ENCODE measurements around the gene PAX3. TPM values are rescaled to one million over a fixed set of nuclear protein-coding genes. Genes with fewer than 3 reads are reported as not detected.

PAX3 gene
- total RNA-seq, 1 experiment from 2014 or later = not detected

DNA sequence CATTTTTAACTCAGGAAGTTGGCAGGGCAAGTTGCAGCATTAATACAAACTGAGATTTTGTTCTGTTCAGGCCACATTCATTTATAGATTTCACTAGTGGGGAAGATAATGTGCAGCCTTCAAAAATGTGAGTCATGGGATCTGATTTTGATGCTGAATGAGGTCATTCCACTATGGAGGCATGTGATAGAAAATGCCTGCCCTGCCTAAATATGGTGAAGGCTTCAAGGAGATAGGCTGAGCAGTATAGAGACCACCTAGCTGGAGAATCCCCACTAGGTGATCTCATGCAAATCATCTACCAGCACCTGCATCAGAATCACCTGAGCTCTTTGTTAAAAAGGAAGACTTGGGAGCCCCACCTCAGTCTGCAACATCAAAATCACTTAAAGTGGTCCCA lies 43.7 kb downstream of the PAX3 start:
- Histone ChIP-seq H3K27ac (no peak overlapping the region), H3K27me3 (ENCODE audit: insufficient read depth, low read depth) (peaks cover 37% of the 10 kb centered on the region), H3F3A (ENCODE audit: insufficient read depth, low read depth) (no peaks in the 10 kb centered on the region), H3K4me2 (no peak overlapping the region), H3K36me3 (ENCODE audit: low read depth) (no peaks in the 10 kb centered on the region), H3K4me3 (no peak overlapping the region), H3K79me2 (ENCODE audit: low read depth) (no peaks in the 10 kb centered on the region), H3K9me2 (ENCODE audit: insufficient read depth) (no peaks in the 10 kb centered on the region), H3K9me3 (ENCODE audit: insufficient read depth, low read depth) (no peaks in the 10 kb centered on the region), H2AFZ (no peak overlapping the region), H3K4me1 (replicated peaks; ENCODE audit: insufficient read depth) (no peaks in the 10 kb centered on the region), H4K20me1 (ENCODE audit: insufficient read depth) (no peaks in the 10 kb centered on the region)
- CTCF ChIA-PET = interaction anchor here (0.6 kb wide), 1 partner anchor 361 kb away, joined by 5 read pairs; no protein-coding TSS in a partner anchor
- POLR2A ChIA-PET (ENCODE audit: unreplicated experiment) = no interaction called here
- BruUV-seq (replicated peaks) = no TSS peak
- intact Hi-C loops (cut with micrococcal nuclease; ENCODE audit: unreplicated experiment) = no loop called here
- TF ChIP-seq, protein P1, sequence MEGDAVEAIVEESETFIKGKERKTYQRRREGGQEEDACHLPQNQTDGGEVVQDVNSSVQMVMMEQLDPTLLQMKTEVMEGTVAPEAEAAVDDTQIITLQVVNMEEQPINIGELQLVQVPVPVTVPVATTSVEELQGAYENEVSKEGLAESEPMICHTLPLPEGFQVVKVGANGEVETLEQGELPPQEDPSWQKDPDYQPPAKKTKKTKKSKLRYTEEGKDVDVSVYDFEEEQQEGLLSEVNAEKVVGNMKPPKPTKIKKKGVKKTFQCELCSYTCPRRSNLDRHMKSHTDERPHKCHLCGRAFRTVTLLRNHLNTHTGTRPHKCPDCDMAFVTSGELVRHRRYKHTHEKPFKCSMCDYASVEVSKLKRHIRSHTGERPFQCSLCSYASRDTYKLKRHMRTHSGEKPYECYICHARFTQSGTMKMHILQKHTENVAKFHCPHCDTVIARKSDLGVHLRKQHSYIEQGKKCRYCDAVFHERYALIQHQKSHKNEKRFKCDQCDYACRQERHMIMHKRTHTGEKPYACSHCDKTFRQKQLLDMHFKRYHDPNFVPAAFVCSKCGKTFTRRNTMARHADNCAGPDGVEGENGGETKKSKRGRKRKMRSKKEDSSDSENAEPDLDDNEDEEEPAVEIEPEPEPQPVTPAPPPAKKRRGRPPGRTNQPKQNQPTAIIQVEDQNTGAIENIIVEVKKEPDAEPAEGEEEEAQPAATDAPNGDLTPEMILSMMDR (conservative IDR thresholded peaks at IDR 0.05) = no peak
- TF ChIP-seq EZH2 (IDR thresholded peaks at IDR 0.05; ENCODE audit: low read depth) = no peak
- DNase-seq = no peak

DNA sequence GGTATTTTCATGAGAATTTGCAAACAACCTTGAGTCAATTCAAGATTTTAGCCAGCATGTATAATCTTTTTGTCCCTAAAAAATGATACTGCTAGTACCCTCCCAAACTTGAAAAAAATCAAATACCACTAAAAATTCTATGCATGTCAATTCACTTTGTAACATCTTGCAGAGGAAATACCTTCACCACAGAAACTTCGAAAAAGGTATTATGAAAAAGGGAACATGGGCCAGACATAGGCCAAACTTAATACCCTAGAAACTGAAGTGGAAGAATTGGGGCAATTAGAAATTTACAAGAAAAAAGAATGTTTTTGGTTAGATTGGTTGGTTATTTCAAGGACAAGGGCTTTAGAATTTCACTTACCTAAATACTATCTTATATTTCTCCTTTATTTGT lies 48.5 kb downstream of the PAX3 start:
- Histone ChIP-seq H3K27ac (no peak overlapping the region), H3K4me1 (replicated peaks; ENCODE audit: insufficient read depth) (no peaks in the 10 kb centered on the region), H3K4me3 (no peak overlapping the region), H3F3A (ENCODE audit: insufficient read depth, low read depth) (no peaks in the 10 kb centered on the region), H3K9me3 (ENCODE audit: insufficient read depth, low read depth) (no peaks in the 10 kb centered on the region), H3K36me3 (ENCODE audit: low read depth) (no peaks in the 10 kb centered on the region), H3K27me3 (ENCODE audit: insufficient read depth, low read depth) (peaks cover 22% of the 10 kb centered on the region; the same call in 1 of the 2 replicates), H4K20me1 (ENCODE audit: insufficient read depth) (no peaks in the 10 kb centered on the region), H3K4me2 (no peak overlapping the region), H3K79me2 (ENCODE audit: low read depth) (no peaks in the 10 kb centered on the region), H3K9me2 (ENCODE audit: insufficient read depth) (no peaks in the 10 kb centered on the region), H2AFZ (no peak overlapping the region)
- DNase-seq = no peak
- BruUV-seq (replicated peaks) = no TSS peak
- no peak for TF ChIP-seq EZH2 (IDR thresholded peaks at IDR 0.05; ENCODE audit: low read depth)
- ChIA-PET CTCF (no interaction called here), POLR2A (ENCODE audit: unreplicated experiment) (no interaction called here)
- intact Hi-C loops (cut with micrococcal nuclease; ENCODE audit: unreplicated experiment) = no loop called here

DNA sequence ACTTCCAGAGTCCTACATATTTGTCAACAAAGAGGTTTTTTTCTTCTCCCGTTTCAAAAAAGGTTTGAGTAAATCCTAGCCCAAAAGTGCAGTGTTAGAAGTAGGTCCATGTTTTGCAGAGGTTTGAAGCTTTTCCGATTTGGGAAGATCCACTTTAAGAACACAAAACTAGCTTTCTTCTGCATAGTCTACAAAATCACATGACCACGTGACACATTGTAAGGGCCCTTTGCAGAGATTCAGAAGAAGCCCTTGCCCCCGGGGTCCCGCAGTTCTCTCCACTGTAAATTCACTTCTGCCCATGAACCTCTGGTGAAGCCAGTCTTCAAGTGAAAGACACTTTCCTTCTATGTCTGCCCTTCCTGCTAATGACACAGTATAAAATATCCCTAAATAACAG lies 49.4 kb downstream of the PAX3 start:
- Histone ChIP-seq H3K27me3 (ENCODE audit: insufficient read depth, low read depth) (peaks cover 29% of the 10 kb centered on the region), H3K36me3 (ENCODE audit: low read depth) (no peaks in the 10 kb centered on the region), H3K4me3 (no peak overlapping the region), H3K9me3 (ENCODE audit: insufficient read depth, low read depth) (no peaks in the 10 kb centered on the region), H3K4me2 (no peak overlapping the region), H3F3A (ENCODE audit: insufficient read depth, low read depth) (no peaks in the 10 kb centered on the region), H3K27ac (no peak overlapping the region), H3K9me2 (ENCODE audit: insufficient read depth) (no peaks in the 10 kb centered on the region), H2AFZ (no peak overlapping the region), H3K4me1 (replicated peaks; ENCODE audit: insufficient read depth) (no peaks in the 10 kb centered on the region), H4K20me1 (ENCODE audit: insufficient read depth) (no peaks in the 10 kb centered on the region), H3K79me2 (ENCODE audit: low read depth) (no peaks in the 10 kb centered on the region)
- CTCF ChIA-PET = no interaction called here
- BruUV-seq (replicated peaks) = no TSS peak
- POLR2A ChIA-PET (ENCODE audit: unreplicated experiment) = no interaction called here
- intact Hi-C loops (cut with micrococcal nuclease; ENCODE audit: unreplicated experiment) = no loop called here
- TF ChIP-seq, protein P1 (conservative IDR thresholded peaks at IDR 0.05) = no peak
- no peak for TF ChIP-seq EZH2 (IDR thresholded peaks at IDR 0.05; ENCODE audit: low read depth)
- no peak for DNase-seq

DNA sequence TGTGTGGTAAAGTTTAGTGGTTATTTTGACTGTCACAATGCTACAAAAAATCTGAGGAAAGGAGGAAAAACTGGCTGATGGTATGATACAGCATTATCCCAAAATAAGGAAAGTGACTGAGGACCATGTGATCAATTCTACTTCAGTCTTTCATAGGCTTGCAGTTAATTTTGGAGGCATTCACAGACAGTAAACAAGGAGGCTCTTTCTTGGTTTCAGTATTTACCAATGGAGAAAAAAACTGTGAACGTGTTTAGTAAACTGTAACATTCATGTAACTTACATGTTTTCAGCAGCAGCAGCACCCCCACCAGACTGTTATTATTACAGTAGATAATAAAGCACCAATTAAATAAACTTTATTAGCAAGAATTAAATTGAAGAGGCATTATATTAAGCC lies 50.0 kb downstream of the PAX3 start:
- no peak for TF ChIP-seq EZH2 (IDR thresholded peaks at IDR 0.05; ENCODE audit: low read depth)
- TF ChIP-seq, protein P1 (conservative IDR thresholded peaks at IDR 0.05) = no peak
- H3K27me3 ChIP-seq (ENCODE audit: insufficient read depth, low read depth) = peaks cover 35% of the 10 kb centered on the region
- CTCF ChIA-PET = no interaction called here
- POLR2A ChIA-PET (ENCODE audit: unreplicated experiment) = no interaction called here
- H3K36me3 ChIP-seq (ENCODE audit: low read depth) = no peaks in the 10 kb centered on the region
- intact Hi-C loops (cut with micrococcal nuclease; ENCODE audit: unreplicated experiment) = no loop called here
- no TSS peak for BruUV-seq (replicated peaks)
- no peak overlapping the region for H3K4me3 ChIP-seq
- no peak for DNase-seq
- no peaks in the 10 kb centered on the region for H3K4me1 ChIP-seq (replicated peaks; ENCODE audit: insufficient read depth)
- no peaks in the 10 kb centered on the region for H3K9me3 ChIP-seq (ENCODE audit: insufficient read depth, low read depth)
- H3K79me2 ChIP-seq (ENCODE audit: low read depth) = no peaks in the 10 kb centered on the region
- H3K4me2 ChIP-seq = no peak overlapping the region
- H3K27ac ChIP-seq = no peak overlapping the region
- H3F3A ChIP-seq (ENCODE audit: insufficient read depth, low read depth) = no peaks in the 10 kb centered on the region
- no peaks in the 10 kb centered on the region for H3K9me2 ChIP-seq (ENCODE audit: insufficient read depth)
- no peak overlapping the region for H2AFZ ChIP-seq
- H4K20me1 ChIP-seq (ENCODE audit: insufficient read depth) = no peaks in the 10 kb centered on the region
